Esophagus muscularis mucosa (tissue), 4 donors: ENCODE results near the gene ARID5B.

Source experiments
- EP300 ChIP-seq: sonication (generic); formaldehyde crosslinking; IDR thresholded peaks from one replicate; pipeline ENCODE4 v1.6.1; 2017; ENCODE audit warnings: antibody characterized with exemption
- POLR2A ChIP-seq: fragments of 450-650 bp; IDR thresholded peaks from one replicate; pipeline ENCODE4 v1.6.1; 2017; ENCODE audit warnings: antibody characterized with exemption, moderate library complexity, mild to moderate bottlenecking, low read depth
- POLR2AphosphoS5 ChIP-seq, 2 donors: sonication (generic); formaldehyde crosslinking; IDR thresholded peaks; one replicate each; pipeline ENCODE4 v1.6.1; 2017; ENCODE audit warnings: antibody characterized with exemption in 2 of 2
- TF ChIP-seq, protein P1 (sequence below), 3 experiments: fragments of 200-600 bp in 2 of 3; fragments of 450-650 bp in 1 of 3; sonication (generic) in 2 of 3; IDR thresholded peaks; one replicate each; pipeline ENCODE4 v1.5.1; 2017 to 2019; ENCODE audit warnings: antibody characterized with exemption in 3 of 3, mild to moderate bottlenecking in 2 of 3, moderate library complexity in 1 of 3

GRCh38 chr10:62025901-62026879, 124.7 kb downstream of the ARID5B start:
- TF ChIP-seq, protein P1, sequence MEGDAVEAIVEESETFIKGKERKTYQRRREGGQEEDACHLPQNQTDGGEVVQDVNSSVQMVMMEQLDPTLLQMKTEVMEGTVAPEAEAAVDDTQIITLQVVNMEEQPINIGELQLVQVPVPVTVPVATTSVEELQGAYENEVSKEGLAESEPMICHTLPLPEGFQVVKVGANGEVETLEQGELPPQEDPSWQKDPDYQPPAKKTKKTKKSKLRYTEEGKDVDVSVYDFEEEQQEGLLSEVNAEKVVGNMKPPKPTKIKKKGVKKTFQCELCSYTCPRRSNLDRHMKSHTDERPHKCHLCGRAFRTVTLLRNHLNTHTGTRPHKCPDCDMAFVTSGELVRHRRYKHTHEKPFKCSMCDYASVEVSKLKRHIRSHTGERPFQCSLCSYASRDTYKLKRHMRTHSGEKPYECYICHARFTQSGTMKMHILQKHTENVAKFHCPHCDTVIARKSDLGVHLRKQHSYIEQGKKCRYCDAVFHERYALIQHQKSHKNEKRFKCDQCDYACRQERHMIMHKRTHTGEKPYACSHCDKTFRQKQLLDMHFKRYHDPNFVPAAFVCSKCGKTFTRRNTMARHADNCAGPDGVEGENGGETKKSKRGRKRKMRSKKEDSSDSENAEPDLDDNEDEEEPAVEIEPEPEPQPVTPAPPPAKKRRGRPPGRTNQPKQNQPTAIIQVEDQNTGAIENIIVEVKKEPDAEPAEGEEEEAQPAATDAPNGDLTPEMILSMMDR (IDR thresholded peaks at IDR 0.05) = no peak
- no peak for TF ChIP-seq POLR2AphosphoS5 (IDR thresholded peaks at IDR 0.05)
- no peak for TF ChIP-seq EP300
- TF ChIP-seq POLR2A = no peak
